ENCODE results near the gene PARP1. TPM values are rescaled to one million over a fixed set of nuclear protein-coding genes. Genes with fewer than 3 reads are reported as not detected.

PARP1 gene
- total RNA-seq, 3 donors from 2014 or later (not counting 1 experiment from before 2014, with no cell fraction given): 62.0 to 81.5 (median 77.0) TPM

- H3K4me3 Mint-ChIP-seq: no peak overlapping the region
- H3K9me3 Mint-ChIP-seq: no peaks in the 10 kb centered on the region
- intact Hi-C loops (cut with micrococcal nuclease): no loop called here
- TF ChIP-seq CTCF (IDR thresholded peaks at IDR 0.05): no peak
- H3K27ac ChIP-seq (ENCODE audit: low read length): no peak overlapping the region
- ATAC-seq: no peak
- no peaks in the 10 kb centered on the region for H3K36me3 ChIP-seq (ENCODE audit: control insufficient read depth, insufficient read depth, low read length)
- 76% methylated on average over 4 of the region's 4 CpGs for WGBS (ENCODE audit: insufficient coverage)
- H3K27me3 Mint-ChIP-seq (ENCODE audit: low read depth in 2 of 2): peaks cover 4 to 8% of the 10 kb centered on the region in 2 donors
- no peak overlapping the region for H3K27ac Mint-ChIP-seq
- H3K36me3 Mint-ChIP-seq: no peaks in the 10 kb centered on the region
- no peak for DNase-seq
- H3K4me3 ChIP-seq (ENCODE audit: low read length): no peak overlapping the region
- H3K27me3 ChIP-seq (ENCODE audit: control insufficient read depth, insufficient read depth, low read length): no peaks in the 10 kb centered on the region
- H3K9me3 ChIP-seq (ENCODE audit: control insufficient read depth, insufficient read depth, low read length): no peaks in the 10 kb centered on the region
- H3K4me1 Mint-ChIP-seq: peaks cover 16 to 23% of the 10 kb centered on the region in 2 donors
- peaks cover 16% of the 10 kb centered on the region for H3K4me1 ChIP-seq (ENCODE audit: control insufficient read depth, insufficient read depth, low read length)
Observed at GRCh38 chr1:226447932-226448665, 40.2 kb upstream of the PARP1 start.

- H3K4me1 ChIP-seq (ENCODE audit: control insufficient read depth, insufficient read depth, low read length): peaks cover 16% of the 10 kb centered on the region
- ATAC-seq: no peak
- H3K27me3 ChIP-seq (ENCODE audit: control insufficient read depth, insufficient read depth, low read length): no peaks in the 10 kb centered on the region
- DNase-seq: no peak
- H3K27me3 Mint-ChIP-seq (ENCODE audit: low read depth in 2 of 2): peaks cover 4 to 8% of the 10 kb centered on the region in 2 donors
- H3K36me3 Mint-ChIP-seq: no peaks in the 10 kb centered on the region
- no peak for TF ChIP-seq CTCF (IDR thresholded peaks at IDR 0.05)
- H3K4me3 ChIP-seq (ENCODE audit: low read length): no peak overlapping the region
- H3K9me3 ChIP-seq (ENCODE audit: control insufficient read depth, insufficient read depth, low read length): no peaks in the 10 kb centered on the region
- no peaks in the 10 kb centered on the region for H3K36me3 ChIP-seq (ENCODE audit: control insufficient read depth, insufficient read depth, low read length)
- no peaks in the 10 kb centered on the region for H3K9me3 Mint-ChIP-seq
- H3K27ac ChIP-seq (ENCODE audit: low read length): no peak overlapping the region
- H3K27ac Mint-ChIP-seq: no peak overlapping the region
- peaks cover 16 to 23% of the 10 kb centered on the region in 2 donors for H3K4me1 Mint-ChIP-seq
- no peak overlapping the region for H3K4me3 Mint-ChIP-seq
- WGBS (ENCODE audit: insufficient coverage): 100% methylated on average over 2 of the region's 2 CpGs
- intact Hi-C loops (cut with micrococcal nuclease): no loop called here
Observed at GRCh38 chr1:226446094-226446493, 38.2 kb upstream of the PARP1 start.

GRCh38 chr1:226444901-226445300, 37.0 kb upstream of the PARP1 start:
- H3K9me3 ChIP-seq (ENCODE audit: control insufficient read depth, insufficient read depth, low read length): no peaks in the 10 kb centered on the region
- H3K27me3 ChIP-seq (ENCODE audit: control insufficient read depth, insufficient read depth, low read length): no peaks in the 10 kb centered on the region
- H3K4me3 Mint-ChIP-seq: peak overlapping the region; percentile 7
- ATAC-seq: peak; percentile 55 to 96 (median 81)
- peak overlapping the region in 1 of 2 donors; percentile 8 for H3K27ac Mint-ChIP-seq
- H3K4me3 ChIP-seq (ENCODE audit: low read length): no peak overlapping the region
- H3K36me3 Mint-ChIP-seq: no peaks in the 10 kb centered on the region
- H3K36me3 ChIP-seq (ENCODE audit: control insufficient read depth, insufficient read depth, low read length): no peaks in the 10 kb centered on the region
- TF ChIP-seq CTCF (IDR thresholded peaks at IDR 0.05): no peak
- peak in 1 of 2 donors; percentile 85 for DNase-seq
- 0% methylated on average over 2 of the region's 2 CpGs for WGBS (ENCODE audit: insufficient coverage)
- H3K4me1 Mint-ChIP-seq: peaks cover 16 to 23% of the 10 kb centered on the region in 2 donors
- intact Hi-C loops (cut with micrococcal nuclease): no loop called here
- no peaks in the 10 kb centered on the region for H3K9me3 Mint-ChIP-seq
- H3K4me1 ChIP-seq (ENCODE audit: control insufficient read depth, insufficient read depth, low read length): peaks cover 16% of the 10 kb centered on the region
- peaks cover 3 to 7% of the 10 kb centered on the region in 2 donors for H3K27me3 Mint-ChIP-seq (ENCODE audit: low read depth in 2 of 2)
- H3K27ac ChIP-seq (ENCODE audit: low read length): no peak overlapping the region
